GM18519 (cell line): ENCODE measurements around the gene TP53I3.
"Not testable (repeated sequence)": the region's sequence is repeated elsewhere in the genome, so short reads cannot be mapped to it uniquely, and the experiment has no call there.

Experiments
- ATAC-seq: cut with Tn5 transposase; IDR thresholded peaks from one replicate; pipeline ENCODE4 v1.9.1; 2021; ENCODE audit warnings: mild to moderate bottlenecking, moderate library complexity; ENCODE audit not compliant: unreplicated experiment, low FRiP score

The TP53I3 gene

DNA sequence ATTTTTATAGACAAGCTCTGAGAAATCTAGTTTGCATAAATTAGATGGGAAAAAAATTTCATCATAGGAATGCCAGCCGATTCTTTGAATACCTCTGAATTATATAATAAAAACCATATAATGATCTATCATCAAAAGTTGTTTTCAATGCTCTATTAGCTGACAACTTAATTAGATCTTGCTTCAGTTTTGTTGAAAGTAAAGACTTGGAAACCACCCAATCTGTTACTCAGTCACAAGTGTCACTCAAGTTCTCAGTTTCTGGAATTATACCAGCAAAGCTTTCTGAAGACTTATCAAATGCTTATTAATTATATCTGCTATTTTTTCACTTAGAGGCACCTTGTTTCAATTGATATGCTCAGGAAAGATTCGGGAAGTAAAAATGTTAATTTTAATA, 17.4 kb upstream of the TP53I3 start:
- ATAC-seq: no peak

DNA sequence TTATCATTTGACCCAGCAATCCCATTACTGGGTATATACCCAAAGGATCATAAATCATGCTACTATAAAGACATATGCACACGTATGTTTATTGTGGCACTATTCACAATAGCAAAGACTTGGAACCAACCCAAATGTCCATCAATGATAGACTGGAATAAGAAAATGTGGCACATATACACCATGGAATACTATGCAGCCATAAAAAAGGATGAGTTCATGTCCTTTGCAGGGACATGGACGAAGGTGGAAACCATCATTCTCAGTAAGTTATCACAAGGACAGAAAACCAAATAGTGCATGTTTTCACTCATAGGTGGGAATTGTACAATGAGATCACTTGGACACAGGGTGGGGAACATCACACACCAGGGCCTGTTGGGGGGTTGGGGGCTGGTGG, 16.1 kb upstream of the TP53I3 start:
- not testable (repeated sequence) for ATAC-seq

DNA sequence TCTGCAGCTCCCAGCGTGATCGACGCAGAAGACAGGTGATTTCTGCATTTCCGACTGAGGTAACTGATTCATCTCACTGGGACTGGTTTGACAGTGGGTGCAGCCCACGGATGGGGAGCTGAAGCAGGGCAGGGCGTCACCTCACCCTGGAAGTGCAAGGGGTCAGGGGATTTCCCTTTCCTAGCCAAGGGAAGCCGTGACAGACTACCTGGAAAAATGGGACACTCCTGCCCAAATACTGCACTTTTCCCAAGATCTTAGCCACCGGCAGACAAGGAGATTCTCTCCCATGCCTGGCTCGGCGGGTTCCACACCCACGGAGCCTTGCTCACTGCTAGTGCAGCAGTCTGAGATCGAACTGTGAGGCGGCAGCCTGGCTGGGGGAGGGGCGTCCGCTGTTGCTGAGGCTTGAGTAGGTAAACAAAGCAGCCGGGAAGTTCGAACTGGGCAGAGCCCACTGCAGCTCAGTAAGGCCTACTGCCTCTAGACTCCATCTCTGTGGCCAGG, 10.6 kb upstream of the TP53I3 start:
- not testable (repeated sequence) for ATAC-seq

DNA sequence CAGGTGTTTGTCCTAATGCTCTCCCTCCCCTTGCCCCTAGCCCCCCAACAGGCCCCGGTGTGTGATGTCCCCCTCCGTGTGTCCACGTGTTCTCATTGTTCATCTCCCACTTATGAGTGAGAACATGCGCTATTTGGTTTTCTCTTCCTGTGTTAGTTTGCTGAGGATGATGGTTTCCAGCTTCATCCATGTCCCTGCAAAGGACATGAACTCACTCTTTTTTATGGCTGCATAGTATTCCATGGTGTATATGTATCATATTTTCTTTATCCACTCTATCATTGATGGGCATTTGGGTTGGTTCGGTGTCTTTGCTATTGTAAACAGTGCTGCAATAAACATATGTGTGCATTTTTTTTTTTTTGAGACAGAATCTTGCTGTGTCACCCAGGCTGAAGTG, 8.6 kb upstream of the TP53I3 start:
- ATAC-seq: not testable (repeated sequence)

- ATAC-seq: no peak
Observed at GRCh38 chr2:24088821-24089359, 4.3 kb upstream of the TP53I3 start.

GRCh38 chr2:24087032-24087431, 2.4 kb upstream of the TP53I3 start:
- ATAC-seq: no peak

GRCh38 chr2:24086241-24086640, 1.6 kb upstream of the TP53I3 start:
- no peak for ATAC-seq

GRCh38 chr2:24085200-24085489, 511 bp upstream of the TP53I3 start:
- ATAC-seq: no peak

DNA sequence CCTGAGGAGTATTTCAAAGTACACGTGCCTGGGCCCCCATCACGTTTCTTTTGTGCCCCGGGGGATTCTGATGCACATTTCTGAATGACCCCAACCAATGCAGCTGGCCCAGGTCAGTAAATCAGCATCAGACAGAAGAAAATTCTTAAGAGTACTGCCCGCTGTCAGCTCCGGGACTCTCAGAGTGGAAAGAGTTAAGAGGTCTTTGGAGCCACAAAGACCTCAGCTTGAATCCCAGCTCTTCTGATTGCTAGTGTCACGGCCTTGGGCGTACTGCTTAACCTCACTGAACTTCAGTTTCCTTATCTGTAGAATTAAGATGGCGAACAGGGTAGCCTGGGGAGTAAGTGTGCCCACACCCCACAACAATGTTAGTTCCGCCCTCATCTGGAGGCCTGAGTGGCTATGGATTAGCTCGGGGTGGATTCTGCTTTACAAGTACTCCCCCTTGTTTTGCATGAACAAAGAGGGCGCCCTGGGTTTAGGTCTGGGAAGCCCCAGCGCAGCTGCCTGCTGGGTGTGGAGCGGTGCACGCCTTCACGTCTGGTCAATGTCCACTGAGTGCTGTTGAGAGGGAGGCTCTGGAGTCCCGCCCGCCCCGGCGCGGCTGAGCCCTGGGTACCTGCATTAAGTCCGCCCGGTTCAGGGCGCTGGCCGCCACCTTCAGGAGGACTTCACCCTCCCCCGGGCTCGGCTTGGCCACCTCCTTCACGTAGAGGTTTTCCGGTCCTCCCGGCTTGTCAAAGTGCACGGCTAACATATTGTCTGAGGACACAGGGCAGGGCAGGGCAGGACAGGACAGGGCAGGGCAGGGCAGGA, 858 bp downstream of the TP53I3 start:
- peak; percentile 75 for ATAC-seq

GRCh38 chr2:24082787-24083566, 1.7 kb downstream of the TP53I3 start:
- ATAC-seq: no peak

GRCh38 chr2:24080701-24081100, 3.9 kb downstream of the TP53I3 start:
- ATAC-seq: no peak

DNA sequence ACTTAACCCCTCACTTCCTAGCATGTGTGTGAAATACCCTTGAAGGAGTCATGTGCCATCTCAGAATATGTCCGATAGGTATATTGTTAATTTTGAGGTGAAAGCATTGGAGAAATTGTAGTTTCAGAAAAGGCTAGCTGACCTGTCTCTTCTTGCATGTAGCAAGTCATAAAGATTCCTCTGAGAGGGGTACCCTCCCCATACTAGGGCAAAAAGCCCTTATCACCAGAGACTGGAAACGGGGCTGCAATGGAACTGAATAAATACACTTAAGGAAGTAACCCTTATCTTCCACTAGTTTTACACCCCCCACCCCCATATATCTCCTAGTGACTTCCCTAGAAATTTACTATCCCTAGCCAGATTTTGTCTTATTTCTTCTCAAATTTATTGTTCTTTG, 6.8 kb downstream of the TP53I3 start:
- no peak for ATAC-seq

- no peak for ATAC-seq
Observed at GRCh38 chr2:24077535-24077877, 7.1 kb downstream of the TP53I3 start.

DNA sequence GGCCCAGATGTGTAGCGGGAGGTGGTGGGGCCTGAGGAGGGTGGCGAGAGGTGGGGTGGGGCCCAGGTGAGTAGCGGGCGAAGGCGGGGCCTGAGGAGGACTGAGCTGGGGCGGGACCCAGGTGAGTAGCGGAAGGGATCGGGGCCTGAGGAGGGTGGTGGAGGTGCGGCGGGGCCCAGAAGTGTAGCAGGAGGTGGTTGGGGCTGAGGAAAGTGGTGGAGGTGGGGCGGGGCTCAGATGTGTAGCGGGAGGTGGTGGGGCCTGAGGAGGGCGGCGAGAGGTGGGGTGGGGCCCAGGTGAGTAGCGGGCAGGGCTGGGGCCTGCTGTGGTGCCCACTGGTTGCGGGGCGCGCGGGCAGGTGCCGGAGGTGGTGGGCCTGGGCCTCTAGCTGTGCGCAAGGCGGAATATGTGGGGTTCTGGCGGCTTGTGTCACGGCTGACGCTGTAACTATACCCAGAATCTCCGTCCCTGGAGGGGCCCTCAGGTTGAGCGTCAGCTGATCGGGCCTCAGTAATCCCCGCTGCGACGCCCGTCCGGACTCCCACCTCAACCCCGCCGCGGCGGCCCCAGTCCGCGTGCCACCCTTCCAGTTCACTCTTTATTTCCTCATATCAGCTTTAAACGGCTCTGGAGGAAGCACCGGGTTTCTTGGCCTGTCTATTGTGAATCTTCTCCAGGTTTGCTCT, 7.6 kb downstream of the TP53I3 start:
- no peak for ATAC-seq

- peak; percentile 89 for ATAC-seq
Observed at GRCh38 chr2:24075915-24076848, 8.5 kb downstream of the TP53I3 start, which contains the start of gene SF3B6. Gene SF3B6, minus strand, starts transcription at chr2:24076326. Its CDS starts 97 bp downstream, at chr2:24076229.

- no peak for ATAC-seq
Observed at GRCh38 chr2:24075259-24075658, 9.4 kb downstream of the TP53I3 start.

GRCh38 chr2:24073816-24074215, 10.8 kb downstream of the TP53I3 start:
- ATAC-seq: no peak

DNA sequence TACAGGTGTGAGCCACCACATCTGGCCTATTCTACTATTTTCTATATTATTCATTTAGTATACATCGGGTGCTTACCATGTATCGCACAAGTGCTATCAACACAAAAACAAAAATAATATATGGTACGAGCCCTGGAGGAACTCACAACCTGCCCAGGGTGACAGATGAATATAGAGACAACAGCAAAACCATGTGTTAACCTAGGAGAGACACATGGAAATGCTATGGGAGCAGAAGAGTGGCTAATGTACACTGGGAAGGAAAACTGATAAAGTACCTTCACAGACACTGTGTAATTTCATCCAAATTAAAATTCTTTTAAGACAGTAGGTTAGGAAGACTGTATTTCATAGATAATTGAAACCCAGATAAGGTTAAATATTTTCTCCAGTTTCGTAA, 12.4 kb downstream of the TP53I3 start:
- no peak for ATAC-seq

- no peak for ATAC-seq
Observed at GRCh38 chr2:24065341-24065740, 19.3 kb downstream of the TP53I3 start.
